NB4 (cell line): Measurements from ENCODE around the gene PDZD2.

Source experiments
- CTCF ChIP-seq: IDR thresholded peaks from one replicate; pipeline ENCODE4 v1.5.1; 2012; ENCODE audit warnings: low read depth, low read length
- MAX ChIP-seq: IDR thresholded peaks from 2 replicates; pipeline ENCODE4 v1.6.1; 2011; ENCODE audit warnings: low read depth, low read length
- MYC ChIP-seq: IDR thresholded peaks from 2 replicates; pipeline ENCODE4 v1.6.1; 2011; ENCODE audit warnings: low read depth, low read length
- POLR2A ChIP-seq: IDR thresholded peaks from 2 replicates; pipeline ENCODE4 v1.6.1; 2011; ENCODE audit warnings: mild to moderate bottlenecking; ENCODE audit not compliant: insufficient read length; ENCODE audit errors: extremely low read depth

GRCh38 chr5:31972558-31972957 lies 333.6 kb downstream of the PDZD2 start:
- TF ChIP-seq CTCF (no peak), POLR2A (no peak), MAX (no peak), MYC (no peak)
